MM.1S (cell line): ENCODE data around the gene CD96.

Experiments used
- DNase-seq: peaks from one replicate; pipeline ENCODE4 v3.0.0-alpha.2; 2015
- H2AFZ ChIP-seq: fragments of 300-600 bp; sonication (generic); 2 replicates; pipeline ENCODE4 v1.6.0; 2016; ENCODE audit warnings: antibody characterized with exemption, low read length
- H3F3A ChIP-seq: fragments of 300-600 bp; sonication (generic); 2 replicates; pipeline ENCODE4 v1.6.1; 2016; ENCODE audit warnings: mild to moderate bottlenecking, antibody characterized with exemption, low read length, moderate library complexity, mixed read lengths; ENCODE audit not compliant: insufficient read depth
- H3K27ac ChIP-seq: fragments of 300-600 bp; sonication (generic); 2 replicates; pipeline ENCODE4 v1.5.1; 2016; ENCODE audit warnings: mild to moderate bottlenecking, low read length
- H3K27me3 ChIP-seq: fragments of 300-600 bp; sonication (generic); replicated peaks from 2 replicates; pipeline ENCODE4 v1.6.0; 2016; ENCODE audit warnings: low read length; ENCODE audit not compliant: insufficient read depth
- H3K36me3 ChIP-seq: fragments of 300-600 bp; sonication (generic); replicated peaks from 2 replicates; pipeline ENCODE4 v1.6.1; 2016; ENCODE audit warnings: mild to moderate bottlenecking, low read length, mixed read lengths; ENCODE audit not compliant: insufficient read depth
- H3K4me1 ChIP-seq: fragments of 300-600 bp; sonication (generic); 2 replicates; pipeline ENCODE4 v1.6.1; 2016; ENCODE audit warnings: low read length, mixed read lengths
- H3K4me2 ChIP-seq: fragments of 300-600 bp; sonication (generic); 2 replicates; pipeline ENCODE4 v1.6.0; 2016; ENCODE audit warnings: low read depth, low read length
- H3K4me3 ChIP-seq: fragments of 300-600 bp; sonication (generic); 2 replicates; pipeline ENCODE4 v1.5.1; 2016; ENCODE audit warnings: low read length, mixed read lengths
- H3K79me2 ChIP-seq: fragments of 300-600 bp; sonication (generic); 2 replicates; pipeline ENCODE4 v1.6.1; 2016; ENCODE audit warnings: mixed run types, low read length, mixed read lengths
- H3K9ac ChIP-seq: fragments of 300-600 bp; sonication (generic); 2 replicates; pipeline ENCODE4 v1.6.1; 2016; ENCODE audit warnings: low read length, mixed read lengths
- H3K9me2 ChIP-seq: fragments of 300-600 bp; sonication (generic); replicated peaks from 2 replicates; pipeline ENCODE4 v1.6.1; 2016; ENCODE audit warnings: mild to moderate bottlenecking, low read length, mixed read lengths; ENCODE audit not compliant: insufficient read depth
- H3K9me3 ChIP-seq: fragments of 300-600 bp; sonication (generic); replicated peaks from 2 replicates; pipeline ENCODE4 v1.6.1; 2016; ENCODE audit warnings: mild to moderate bottlenecking, low read length, mixed read lengths; ENCODE audit not compliant: insufficient read depth
- H4K20me1 ChIP-seq: fragments of 300-600 bp; sonication (generic); 2 replicates; pipeline ENCODE4 v1.6.1; 2016; ENCODE audit warnings: mild to moderate bottlenecking, low read length, moderate library complexity, mixed read lengths; ENCODE audit not compliant: insufficient read depth
- EZH2 ChIP-seq: fragments of 300-600 bp; sonication (generic); optimal IDR thresholded peaks from 2 replicates; pipeline ENCODE3; 2017; ENCODE audit warnings: low read depth, mild to moderate bottlenecking, antibody characterized with exemption, low read length, mixed read lengths
- EZH2phosphoT487 ChIP-seq: fragments of 300-600 bp; sonication (generic); IDR thresholded peaks from 2 replicates; pipeline ENCODE4 v1.6.1; 2018; ENCODE audit warnings: antibody characterized with exemption, low read length
- TF ChIP-seq, protein P1 (sequence below): fragments of 300-600 bp; sonication (generic); IDR thresholded peaks from 2 replicates; pipeline ENCODE4 v1.5.1; 2016; ENCODE audit warnings: antibody characterized with exemption, low read length, mixed read lengths

CD96 gene

DNA sequence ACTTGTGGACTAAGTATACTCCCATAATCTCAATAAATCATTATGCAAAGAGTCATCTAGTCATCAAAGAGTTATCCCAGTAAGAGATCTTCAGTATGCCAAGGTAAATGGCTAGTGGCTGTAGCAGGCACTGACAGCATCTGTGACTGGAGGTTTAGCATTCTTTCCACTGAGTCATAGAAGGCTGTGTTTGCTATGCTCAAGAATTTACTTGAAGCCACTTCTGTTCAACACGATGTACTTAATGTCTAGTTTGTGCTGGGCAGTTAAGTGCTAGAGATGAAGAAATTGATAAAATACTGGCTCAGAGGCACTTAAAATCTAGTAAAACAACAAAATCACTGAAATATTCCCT, 40.1 kb downstream of the CD96 start:
- H2AFZ ChIP-seq, result no peak overlapping the region
- no peak overlapping the region for H3K4me2 ChIP-seq
- H3K27ac ChIP-seq, result no peak overlapping the region
- no peaks in the 10 kb centered on the region for H3K4me1 ChIP-seq
- TF ChIP-seq EZH2phosphoT487 (no peak), EZH2 (no peak)
- TF ChIP-seq, protein P1, sequence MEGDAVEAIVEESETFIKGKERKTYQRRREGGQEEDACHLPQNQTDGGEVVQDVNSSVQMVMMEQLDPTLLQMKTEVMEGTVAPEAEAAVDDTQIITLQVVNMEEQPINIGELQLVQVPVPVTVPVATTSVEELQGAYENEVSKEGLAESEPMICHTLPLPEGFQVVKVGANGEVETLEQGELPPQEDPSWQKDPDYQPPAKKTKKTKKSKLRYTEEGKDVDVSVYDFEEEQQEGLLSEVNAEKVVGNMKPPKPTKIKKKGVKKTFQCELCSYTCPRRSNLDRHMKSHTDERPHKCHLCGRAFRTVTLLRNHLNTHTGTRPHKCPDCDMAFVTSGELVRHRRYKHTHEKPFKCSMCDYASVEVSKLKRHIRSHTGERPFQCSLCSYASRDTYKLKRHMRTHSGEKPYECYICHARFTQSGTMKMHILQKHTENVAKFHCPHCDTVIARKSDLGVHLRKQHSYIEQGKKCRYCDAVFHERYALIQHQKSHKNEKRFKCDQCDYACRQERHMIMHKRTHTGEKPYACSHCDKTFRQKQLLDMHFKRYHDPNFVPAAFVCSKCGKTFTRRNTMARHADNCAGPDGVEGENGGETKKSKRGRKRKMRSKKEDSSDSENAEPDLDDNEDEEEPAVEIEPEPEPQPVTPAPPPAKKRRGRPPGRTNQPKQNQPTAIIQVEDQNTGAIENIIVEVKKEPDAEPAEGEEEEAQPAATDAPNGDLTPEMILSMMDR, result no peak
- no peaks in the 10 kb centered on the region for H3K9me2 ChIP-seq
- no peaks in the 10 kb centered on the region for H3K36me3 ChIP-seq
- H3K9ac ChIP-seq, result no peak overlapping the region
- no peaks in the 10 kb centered on the region for H3F3A ChIP-seq
- H3K27me3 ChIP-seq, result no peaks in the 10 kb centered on the region
- H3K9me3 ChIP-seq, result no peaks in the 10 kb centered on the region
- no peaks in the 10 kb centered on the region for H3K79me2 ChIP-seq
- DNase-seq, result no peak
- H3K4me3 ChIP-seq, result no peak overlapping the region
- H4K20me1 ChIP-seq, result no peaks in the 10 kb centered on the region

DNA sequence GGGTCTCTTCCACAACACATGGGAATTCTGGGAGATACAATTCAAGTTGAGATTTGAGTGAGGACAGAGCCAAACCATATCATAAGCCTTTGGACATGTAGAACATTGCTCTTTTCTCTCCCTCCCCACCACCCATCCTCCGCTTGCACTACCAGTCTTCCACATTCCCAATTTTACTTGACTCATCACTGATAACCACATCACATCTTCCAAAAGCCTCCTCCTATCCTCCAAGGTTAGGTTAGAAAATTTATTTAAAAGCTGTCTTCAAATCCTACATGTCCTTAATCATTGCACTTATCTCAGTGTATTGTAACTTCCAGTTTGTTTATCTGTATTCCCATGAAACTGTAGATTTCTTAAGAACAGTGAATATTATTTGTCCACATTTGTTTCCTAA, 42.7 kb downstream of the CD96 start:
- H3K4me3 ChIP-seq, result no peak overlapping the region
- H3K79me2 ChIP-seq, result no peaks in the 10 kb centered on the region
- no peaks in the 10 kb centered on the region for H3K4me1 ChIP-seq
- no peak for DNase-seq
- no peaks in the 10 kb centered on the region for H3K9me2 ChIP-seq
- no peaks in the 10 kb centered on the region for H3K9me3 ChIP-seq
- TF ChIP-seq, protein P1, result no peak
- TF ChIP-seq EZH2phosphoT487 (no peak), EZH2 (no peak)
- no peaks in the 10 kb centered on the region for H4K20me1 ChIP-seq
- H3K27ac ChIP-seq, result no peak overlapping the region
- no peak overlapping the region for H3K4me2 ChIP-seq
- H2AFZ ChIP-seq, result no peak overlapping the region
- H3K36me3 ChIP-seq, result no peaks in the 10 kb centered on the region
- no peaks in the 10 kb centered on the region for H3F3A ChIP-seq
- no peaks in the 10 kb centered on the region for H3K27me3 ChIP-seq
- no peak overlapping the region for H3K9ac ChIP-seq

DNA sequence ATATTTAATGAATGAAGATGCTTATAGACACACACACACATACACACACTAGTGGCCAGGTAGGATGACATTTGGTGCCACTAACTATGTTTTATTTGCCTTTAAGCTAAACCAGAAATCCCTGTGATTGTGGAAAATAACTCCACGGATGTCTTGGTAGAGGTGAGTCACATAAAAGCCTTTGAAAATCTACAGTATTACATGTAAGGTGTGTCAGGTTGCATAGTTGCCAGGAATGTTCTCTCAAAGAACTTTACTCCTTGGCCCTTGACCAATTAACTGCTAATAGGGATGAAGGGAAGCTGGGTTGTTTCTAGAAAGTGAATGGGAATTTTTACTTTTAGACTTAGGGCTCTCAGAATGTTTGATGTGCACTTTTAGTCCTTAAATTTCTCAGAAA, 43.2 kb downstream of the CD96 start:
- TF ChIP-seq EZH2 (no peak), EZH2phosphoT487 (no peak)
- TF ChIP-seq, protein P1, result no peak
- no peaks in the 10 kb centered on the region for H3K27me3 ChIP-seq
- no peaks in the 10 kb centered on the region for H3K79me2 ChIP-seq
- H3K36me3 ChIP-seq, result no peaks in the 10 kb centered on the region
- H3K9me3 ChIP-seq, result no peaks in the 10 kb centered on the region
- DNase-seq, result no peak
- no peaks in the 10 kb centered on the region for H3K4me1 ChIP-seq
- H3K27ac ChIP-seq, result no peak overlapping the region
- H2AFZ ChIP-seq, result no peak overlapping the region
- no peak overlapping the region for H3K9ac ChIP-seq
- H3F3A ChIP-seq, result no peaks in the 10 kb centered on the region
- no peak overlapping the region for H3K4me2 ChIP-seq
- H3K4me3 ChIP-seq, result no peak overlapping the region
- no peaks in the 10 kb centered on the region for H4K20me1 ChIP-seq
- no peaks in the 10 kb centered on the region for H3K9me2 ChIP-seq

- Histone ChIP-seq H3K4me2 (no peak overlapping the region), H3K79me2 (no peaks in the 10 kb centered on the region), H2AFZ (no peak overlapping the region), H3K36me3 (no peaks in the 10 kb centered on the region), H3K4me3 (no peak overlapping the region), H3K9me2 (no peaks in the 10 kb centered on the region), H4K20me1 (no peaks in the 10 kb centered on the region), H3K27me3 (no peaks in the 10 kb centered on the region), H3K9ac (no peak overlapping the region), H3K9me3 (no peaks in the 10 kb centered on the region), H3K27ac (no peak overlapping the region), H3K4me1 (no peaks in the 10 kb centered on the region), H3F3A (no peaks in the 10 kb centered on the region)
- no peak for DNase-seq
- no peak for TF ChIP-seq EZH2phosphoT487
- TF ChIP-seq EZH2, result no peak
- TF ChIP-seq, protein P1, result no peak
Measured at GRCh38 chr3:111588527-111588926, 46.5 kb downstream of the CD96 start.
